PFSK-1 (cell line): ENCODE data around the gene AXIN2.

Experiments used
- POLR2AphosphoS5 ChIP-seq: IDR thresholded peaks from 2 replicates; pipeline ENCODE4 v1.6.1; 2012; ENCODE audit warnings: low read depth, mild to moderate bottlenecking, control low read depth, low read length, moderate library complexity
- REST ChIP-seq, 2 experiments: IDR thresholded peaks; 2 replicates each; pipeline versions ENCODE4 v1.6.1 to v1.8.0; 2011 to 2012; ENCODE audit warnings: low read depth in 2 of 2, low read length in 2 of 2, control low read depth in 1 of 2, inconsistent platforms in 1 of 2, mild to moderate bottlenecking in 1 of 2, moderate library complexity in 1 of 2; ENCODE audit not compliant: insufficient read depth in 1 of 2
- TAF1 ChIP-seq: IDR thresholded peaks from 2 replicates; pipeline ENCODE4 v1.6.1; 2012; ENCODE audit warnings: low read length, control low read depth, borderline replicate concordance; ENCODE audit not compliant: insufficient read depth

DNA sequence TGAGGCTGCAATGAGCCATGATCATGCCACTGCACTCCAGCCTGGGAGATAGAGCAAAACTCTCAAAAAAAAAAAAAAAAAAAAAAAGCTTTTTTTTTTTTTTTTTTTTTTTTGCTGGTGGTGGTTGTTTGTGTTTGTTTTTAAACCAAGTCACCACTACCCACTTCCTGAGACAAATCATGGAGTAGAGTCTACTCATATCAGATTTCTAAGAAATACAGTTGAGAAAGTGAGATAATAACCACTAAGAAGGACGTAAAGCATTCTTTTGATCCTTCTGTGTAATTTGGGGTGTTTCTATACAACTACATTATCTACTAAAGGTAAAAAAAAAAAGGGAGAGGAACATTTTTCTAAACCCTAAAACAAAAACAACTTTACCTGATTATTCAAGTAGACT, 38.0 kb downstream of the AXIN2 start:
- TF ChIP-seq POLR2AphosphoS5 (no peak), REST (IDR thresholded peaks at IDR 0.05; ENCODE audit: insufficient read depth in 1 of 2, low read depth in 2 of 2, low read length in 2 of 2) (no peak), TAF1 (no peak)
